H9 (cell line): ENCODE measurements around the gene ANKZF1. TPM values are rescaled to one million over a fixed set of nuclear protein-coding genes. Genes with fewer than 3 reads are reported as not detected.

Experiments used
- DNase-seq: peaks from one replicate; pipeline ENCODE4 v3.0.0-alpha.2; 2017
- H2AFZ ChIP-seq: one replicate; pipeline ENCODE4 v1.6.1; 2013; ENCODE audit warnings: mild to moderate bottlenecking, low read length, control low read depth, moderate library complexity
- H2AK5ac ChIP-seq: 2 replicates; pipeline ENCODE4 v1.6.1; 2013; ENCODE audit warnings: low read length, control low read depth, mixed read lengths; ENCODE audit not compliant: insufficient read length
- H2BK120ac ChIP-seq: one replicate; pipeline ENCODE4 v1.6.1; 2013; ENCODE audit warnings: low read depth, mild to moderate bottlenecking, low read length, control low read depth, inconsistent platforms; ENCODE audit not compliant: poor library complexity, severe bottlenecking
- H2BK12ac ChIP-seq: 2 replicates; pipeline ENCODE4 v1.6.1; 2013; ENCODE audit warnings: low read length, control low read depth, mixed read lengths, low read depth; ENCODE audit not compliant: insufficient read length
- H2BK15ac ChIP-seq: 2 replicates; pipeline ENCODE4 v1.6.1; 2013; ENCODE audit warnings: low read depth, low read length, control low read depth
- H2BK20ac ChIP-seq: one replicate; pipeline ENCODE4 v1.6.1; 2013; ENCODE audit warnings: low read depth, mild to moderate bottlenecking, low read length, control low read depth, inconsistent platforms; ENCODE audit not compliant: poor library complexity, severe bottlenecking
- H2BK5ac ChIP-seq: 2 replicates; pipeline ENCODE4 v1.6.1; 2013; ENCODE audit warnings: low read length, control low read depth, mixed read lengths; ENCODE audit not compliant: insufficient read length
- H3K14ac ChIP-seq: 2 replicates; pipeline ENCODE4 v1.6.1; 2013; ENCODE audit warnings: low read length, control low read depth; ENCODE audit not compliant: insufficient read depth
- H3K18ac ChIP-seq: 2 replicates; pipeline ENCODE4 v1.6.1; 2013; ENCODE audit warnings: low read depth, mild to moderate bottlenecking, mixed read lengths, low read length, control low read depth; ENCODE audit not compliant: insufficient read length
- H3K23ac ChIP-seq: 2 replicates; pipeline ENCODE4 v1.6.1; 2013; ENCODE audit warnings: low read length, control low read depth, mixed read lengths, low read depth; ENCODE audit not compliant: insufficient read length
- H3K23me2 ChIP-seq: 2 replicates; pipeline ENCODE4 v1.6.1; 2013; ENCODE audit warnings: low read depth, mild to moderate bottlenecking, mixed read lengths, low read length, control low read depth; ENCODE audit not compliant: insufficient read length, poor library complexity, severe bottlenecking
- H3K27ac ChIP-seq: 2 replicates; pipeline ENCODE4 v1.5.1; 2013; ENCODE audit warnings: low read length, control low read depth, mixed read lengths, low read depth; ENCODE audit not compliant: insufficient read length
- H3K27me3 ChIP-seq: 2 replicates; pipeline ENCODE4 v1.6.1; 2013; ENCODE audit warnings: low read length, control low read depth, inconsistent platforms; ENCODE audit not compliant: insufficient read depth
- H3K4ac ChIP-seq: 2 replicates; pipeline ENCODE4 v1.6.1; 2013; ENCODE audit warnings: low read depth, mild to moderate bottlenecking, control low read depth, inconsistent platforms, low read length, moderate library complexity
- H3K4me1 ChIP-seq: 2 replicates; pipeline ENCODE4 v1.6.1; 2013; ENCODE audit warnings: low read length, control low read depth, inconsistent platforms; ENCODE audit not compliant: insufficient read depth
- H3K4me2 ChIP-seq: 2 replicates; pipeline ENCODE4 v1.6.1; 2013; ENCODE audit warnings: low read length, control low read depth, mixed read lengths; ENCODE audit not compliant: insufficient read length, insufficient read depth
- H3K56ac ChIP-seq: 2 replicates; pipeline ENCODE4 v1.6.1; 2013; ENCODE audit warnings: low read depth, mild to moderate bottlenecking, mixed read lengths, low read length, control low read depth; ENCODE audit not compliant: insufficient read length
- H3K79me1 ChIP-seq: 2 replicates; pipeline ENCODE4 v1.6.1; 2013; ENCODE audit warnings: low read depth, mild to moderate bottlenecking, moderate library complexity, low read length, control low read depth, inconsistent platforms; ENCODE audit not compliant: insufficient read depth, poor library complexity, severe bottlenecking
- H3K79me2 ChIP-seq: 2 replicates; pipeline ENCODE4 v1.6.1; 2013; ENCODE audit warnings: low read length, control low read depth, inconsistent platforms; ENCODE audit not compliant: insufficient read depth
- H3K9ac ChIP-seq: 2 replicates; pipeline ENCODE4 v1.6.1; 2013; ENCODE audit warnings: low read length, control low read depth, mixed read lengths; ENCODE audit not compliant: insufficient read length; ENCODE audit errors: extremely low read depth
- H3K9me3 ChIP-seq: one replicate; pipeline ENCODE4 v1.6.1; 2013; ENCODE audit warnings: low read depth, low read length, inconsistent platforms; ENCODE audit not compliant: control insufficient read depth
- H3T11ph ChIP-seq: one replicate; pipeline ENCODE4 v1.6.1; 2013; ENCODE audit warnings: mild to moderate bottlenecking, low read length, control low read depth, inconsistent platforms
- H4K20me1 ChIP-seq: one replicate; pipeline ENCODE4 v1.6.1; 2013; ENCODE audit not compliant: control insufficient read depth, insufficient read length, insufficient read depth
- H4K5ac ChIP-seq: 2 replicates; pipeline ENCODE4 v1.6.1; 2013; ENCODE audit warnings: low read depth, mild to moderate bottlenecking, mixed read lengths, low read length, control low read depth; ENCODE audit not compliant: insufficient read length
- H4K8ac ChIP-seq: replicated peaks from 2 replicates; pipeline ENCODE4 v1.6.1; 2013; ENCODE audit warnings: low read length, control low read depth, mixed read lengths, low read depth; ENCODE audit not compliant: insufficient read length
- H4K91ac ChIP-seq: 2 replicates; pipeline ENCODE4 v1.6.1; 2013; ENCODE audit warnings: low read depth, mild to moderate bottlenecking, moderate library complexity, mixed read lengths, low read length, control low read depth; ENCODE audit not compliant: insufficient read length
- H3K27ac Mint-ChIP-seq, 3 experiments: 2 replicates in 2 of 3; 3 replicates in 1 of 3; pipeline ENCODE4 v1.8.0; 2020 to 2021; ENCODE audit warnings: mixed read lengths in 3 of 3, mild to moderate bottlenecking in 1 of 3, moderate library complexity in 1 of 3
- H3K27me3 Mint-ChIP-seq: 2 replicates; pipeline ENCODE4 v1.8.0; 2021; ENCODE audit warnings: low read depth, mild to moderate bottlenecking, moderate library complexity, mixed read lengths
- H3K36me3 Mint-ChIP-seq, 3 experiments: 2 replicates in 2 of 3; 3 replicates in 1 of 3; pipeline ENCODE4 v1.8.0; 2020 to 2021; ENCODE audit warnings: low read depth in 3 of 3, mixed read lengths in 3 of 3; ENCODE audit not compliant: insufficient read depth in 1 of 3
- H3K4me1 Mint-ChIP-seq, 2 experiments: 2 replicates each; pipeline ENCODE4 v1.8.0; 2020; ENCODE audit warnings: mixed read lengths in 2 of 2
- H3K4me3 Mint-ChIP-seq, 2 experiments: 2 replicates in 1 of 2; 3 replicates in 1 of 2; pipeline ENCODE4 v1.8.0; 2020 to 2021; ENCODE audit warnings: mild to moderate bottlenecking in 2 of 2, mixed read lengths in 2 of 2, moderate library complexity in 1 of 2
- H3K9me3 Mint-ChIP-seq, 2 experiments: 2 replicates in 1 of 2; 3 replicates in 1 of 2; pipeline ENCODE4 v1.8.0; 2020; ENCODE audit warnings: mild to moderate bottlenecking in 2 of 2, mixed read lengths in 2 of 2, moderate library complexity in 1 of 2
- WGBS: extraction: QIAGEN DNeasy Blood & Tissue Kit; methylation state at CpG from one replicate; pipeline ENCODE4 v1.1.7; 2013; ENCODE audit warnings: missing lambda C conversion rate, low lambda C conversion rate, mixed read lengths; ENCODE audit not compliant: insufficient read length; ENCODE audit errors: extremely low coverage; 5-methylcytosine and 5-hydroxymethylcytosine counted together
- total RNA-seq: library from RNA; stranded (reverse); gene quantifications from 2 replicates; pipeline ENCODE4 v1.2.1, GENCODE V29; 2021
- TF ChIP-seq, protein P1 (sequence below): fragments of 200-600 bp; sonication (generic); conservative IDR thresholded peaks from 3 replicates; pipeline ENCODE4 v1.8.0; 2021; ENCODE audit warnings: antibody characterized with exemption, mild to moderate bottlenecking

ANKZF1 gene
- total RNA-seq, 1 experiment from 2014 or later = 55.4 TPM

DNA sequence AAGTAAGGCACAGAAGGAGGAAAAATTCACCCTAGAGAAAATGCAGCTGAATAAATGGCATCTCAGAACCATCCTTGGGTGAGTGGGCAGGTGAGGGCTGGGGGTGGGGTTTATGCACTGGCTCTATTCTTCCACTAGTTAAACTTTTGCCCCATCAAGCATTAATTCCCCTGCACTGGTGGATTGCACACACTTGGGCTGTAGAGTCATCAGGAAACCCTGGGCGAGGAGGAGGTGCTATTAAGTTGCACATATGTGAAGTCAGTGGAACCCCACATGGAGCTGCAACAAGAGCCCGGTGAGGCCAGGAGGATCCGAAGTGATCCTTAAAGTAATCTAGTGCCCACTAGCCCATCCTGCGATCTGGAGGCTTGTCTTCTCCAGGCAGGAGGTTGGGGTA is 42.8 kb downstream of the ANKZF1 start:
- H4K8ac ChIP-seq = no peak overlapping the region

More for the DNA sequence above, 42.8 kb downstream of the ANKZF1 start:
- no peak overlapping the region for H2BK20ac ChIP-seq
- no peak overlapping the region for H3K23ac ChIP-seq
- H2AK5ac ChIP-seq = no peak overlapping the region
- no peaks in the 10 kb centered on the region for H4K20me1 ChIP-seq
- H3K4me2 ChIP-seq = no peak overlapping the region
- DNase-seq = no peak
- no peak overlapping the region for H2BK15ac ChIP-seq
- no peak overlapping the region for H3K27ac Mint-ChIP-seq
- H3K56ac ChIP-seq = no peak overlapping the region
- TF ChIP-seq, protein P1, sequence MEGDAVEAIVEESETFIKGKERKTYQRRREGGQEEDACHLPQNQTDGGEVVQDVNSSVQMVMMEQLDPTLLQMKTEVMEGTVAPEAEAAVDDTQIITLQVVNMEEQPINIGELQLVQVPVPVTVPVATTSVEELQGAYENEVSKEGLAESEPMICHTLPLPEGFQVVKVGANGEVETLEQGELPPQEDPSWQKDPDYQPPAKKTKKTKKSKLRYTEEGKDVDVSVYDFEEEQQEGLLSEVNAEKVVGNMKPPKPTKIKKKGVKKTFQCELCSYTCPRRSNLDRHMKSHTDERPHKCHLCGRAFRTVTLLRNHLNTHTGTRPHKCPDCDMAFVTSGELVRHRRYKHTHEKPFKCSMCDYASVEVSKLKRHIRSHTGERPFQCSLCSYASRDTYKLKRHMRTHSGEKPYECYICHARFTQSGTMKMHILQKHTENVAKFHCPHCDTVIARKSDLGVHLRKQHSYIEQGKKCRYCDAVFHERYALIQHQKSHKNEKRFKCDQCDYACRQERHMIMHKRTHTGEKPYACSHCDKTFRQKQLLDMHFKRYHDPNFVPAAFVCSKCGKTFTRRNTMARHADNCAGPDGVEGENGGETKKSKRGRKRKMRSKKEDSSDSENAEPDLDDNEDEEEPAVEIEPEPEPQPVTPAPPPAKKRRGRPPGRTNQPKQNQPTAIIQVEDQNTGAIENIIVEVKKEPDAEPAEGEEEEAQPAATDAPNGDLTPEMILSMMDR = no peak
- H3K27me3 ChIP-seq = no peaks in the 10 kb centered on the region
- no peak overlapping the region for H3K27ac ChIP-seq
- no peak overlapping the region for H4K91ac ChIP-seq
- no peak overlapping the region for H2BK5ac ChIP-seq
- no peak overlapping the region for H3K9ac ChIP-seq
- no peaks in the 10 kb centered on the region for H3K9me3 ChIP-seq
- peaks cover 31% of the 10 kb centered on the region for H3K27me3 Mint-ChIP-seq
- H3K23me2 ChIP-seq = no peaks in the 10 kb centered on the region
- WGBS = no CpG with 5 or more reads among the region's 4 CpGs
- H3K18ac ChIP-seq = no peak overlapping the region
- H3K79me2 ChIP-seq = no peaks in the 10 kb centered on the region
- no peak overlapping the region for H4K5ac ChIP-seq
- H3K4ac ChIP-seq = no peak overlapping the region
- no peaks in the 10 kb centered on the region for H3K9me3 Mint-ChIP-seq
- no peaks in the 10 kb centered on the region for H3K79me1 ChIP-seq
- no peak overlapping the region for H3T11ph ChIP-seq
- peaks cover 4% of the 10 kb centered on the region; the same call in 1 of the 2 replicates for H3K4me1 ChIP-seq
- no peak overlapping the region for H3K14ac ChIP-seq
- H3K4me3 Mint-ChIP-seq = no peak overlapping the region
- H2BK12ac ChIP-seq = no peak overlapping the region
- H3K36me3 Mint-ChIP-seq = no peaks in the 10 kb centered on the region
- no peak overlapping the region for H2AFZ ChIP-seq
- H3K4me1 Mint-ChIP-seq = peaks cover 15 to 17% of the 10 kb centered on the region in 2 experiments
- no peak overlapping the region for H2BK120ac ChIP-seq
